HG03135 (cell line): ENCODE data around the gene AGXT.
A peak's percentile ranks its signal among the peaks of the same experiment; 100 is the strongest.

Experiments
- ATAC-seq: cut with Tn5 transposase; IDR thresholded peaks from one replicate; pipeline ENCODE4 v1.9.1; 2021; ENCODE audit warnings: mild to moderate bottlenecking, moderate library complexity; ENCODE audit not compliant: unreplicated experiment

AGXT gene

GRCh38 chr2:240868286-240869108 lies at the start of gene AGXT:
Gene AGXT, plus strand, starts transcription at chr2:240868824. Its CDS starts 42 bp downstream, at chr2:240868866.
- no peak for ATAC-seq

DNA sequence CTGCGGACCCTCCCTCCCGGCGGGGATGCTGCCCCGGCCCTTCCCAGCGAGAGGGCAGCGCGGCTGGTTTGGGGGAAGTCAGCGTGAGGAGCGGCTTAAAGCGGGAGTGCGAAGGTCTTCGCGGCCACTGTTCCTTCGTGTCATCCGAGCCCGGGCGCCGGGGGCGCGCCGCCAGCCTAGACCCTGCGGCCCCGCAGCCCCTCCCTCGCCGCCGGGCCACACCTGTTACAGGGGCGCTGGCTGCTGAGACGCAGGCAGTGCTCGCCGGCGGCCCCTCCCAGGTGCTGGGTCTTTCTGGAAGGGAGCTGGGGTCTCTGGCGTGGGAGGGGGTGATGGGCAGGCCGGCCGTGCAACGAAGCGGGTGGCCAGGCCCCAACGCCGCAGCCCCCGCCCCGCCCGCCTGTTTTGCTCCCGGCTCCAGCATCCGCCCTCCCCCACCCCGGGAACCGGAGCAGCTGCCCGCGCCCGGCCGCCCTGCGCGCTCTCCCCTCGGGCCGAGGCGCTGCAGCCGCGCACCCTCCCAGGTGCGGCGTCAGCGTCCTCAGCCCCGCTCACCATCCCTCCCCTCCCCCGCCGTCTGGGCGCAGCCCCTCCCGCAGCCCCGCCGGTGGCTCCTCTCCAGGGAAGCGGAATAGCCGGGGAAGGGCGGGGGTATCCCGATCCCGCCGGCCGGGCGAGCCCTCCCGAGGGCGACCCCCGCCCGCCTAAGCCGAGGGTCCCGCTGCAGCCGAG lies 49.3 kb upstream of the AGXT start:
- no peak for ATAC-seq

DNA sequence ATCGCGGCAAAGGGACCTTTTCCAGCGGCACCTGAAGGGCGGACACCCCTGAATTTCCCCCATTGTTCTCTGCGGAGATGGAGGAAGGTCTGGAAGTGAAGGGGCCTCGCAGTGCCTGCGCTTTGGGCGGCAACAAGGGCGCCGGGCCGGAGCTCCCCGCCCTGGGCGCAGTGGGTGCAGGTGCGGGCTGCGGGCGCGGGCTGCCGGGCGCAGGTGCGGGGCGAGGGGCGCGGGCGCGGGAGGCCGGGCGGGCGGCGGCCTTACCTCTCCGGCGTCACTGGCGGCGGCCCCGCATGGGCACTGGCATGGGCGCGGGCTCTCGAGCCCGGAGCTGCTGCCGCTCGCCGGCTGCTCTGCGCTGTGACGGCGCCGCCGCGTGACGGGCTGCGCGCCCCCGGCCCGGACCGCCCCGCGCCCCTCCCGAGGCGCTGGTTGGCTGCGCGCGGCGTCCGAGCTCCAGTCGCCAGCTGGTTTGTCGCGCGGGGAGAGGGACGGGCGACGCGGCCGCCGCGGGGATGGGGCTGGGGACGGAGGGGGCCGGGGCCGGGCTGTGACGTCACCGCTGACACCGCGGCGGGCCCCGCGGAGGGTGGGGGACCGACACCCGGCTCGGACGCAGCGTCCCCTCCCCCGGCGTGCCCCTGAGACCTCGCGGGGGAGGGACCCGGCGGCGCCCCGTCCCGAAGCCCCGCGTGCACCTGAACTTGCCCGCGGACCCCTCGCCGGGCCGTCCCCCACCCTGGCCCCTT lies 48.6 kb upstream of the AGXT start, which contains the start of gene KIF1A:
Gene KIF1A (minus strand): TSS at position 362 of the 749 bp plus-strand sequence. CDS start 22,467 bp downstream, outside the sequence.
- no peak for ATAC-seq

GRCh38 chr2:240820607-240821428 lies 47.8 kb upstream of the AGXT start:
- no peak for ATAC-seq

DNA sequence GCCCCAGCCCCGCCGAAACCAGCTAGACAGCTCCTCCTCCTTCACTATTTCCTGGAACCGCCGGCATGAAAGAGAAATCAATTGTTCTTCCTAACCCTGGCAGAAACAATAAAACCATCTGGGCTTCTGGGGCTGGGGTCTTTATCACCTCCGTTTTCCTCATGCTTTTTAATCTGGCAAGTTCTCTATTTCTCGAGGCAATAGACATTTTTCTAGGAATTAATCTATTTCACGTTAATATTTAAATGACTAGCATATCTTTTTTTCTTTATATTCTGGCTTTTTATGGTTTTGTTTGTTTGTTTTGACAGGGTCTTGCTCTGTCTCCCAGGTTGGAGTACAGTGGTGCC lies 47.2 kb upstream of the AGXT start:
- no peak for ATAC-seq

- ATAC-seq, result no peak
Measured at GRCh38 chr2:240822280-240822847, 46.3 kb upstream of the AGXT start.

DNA sequence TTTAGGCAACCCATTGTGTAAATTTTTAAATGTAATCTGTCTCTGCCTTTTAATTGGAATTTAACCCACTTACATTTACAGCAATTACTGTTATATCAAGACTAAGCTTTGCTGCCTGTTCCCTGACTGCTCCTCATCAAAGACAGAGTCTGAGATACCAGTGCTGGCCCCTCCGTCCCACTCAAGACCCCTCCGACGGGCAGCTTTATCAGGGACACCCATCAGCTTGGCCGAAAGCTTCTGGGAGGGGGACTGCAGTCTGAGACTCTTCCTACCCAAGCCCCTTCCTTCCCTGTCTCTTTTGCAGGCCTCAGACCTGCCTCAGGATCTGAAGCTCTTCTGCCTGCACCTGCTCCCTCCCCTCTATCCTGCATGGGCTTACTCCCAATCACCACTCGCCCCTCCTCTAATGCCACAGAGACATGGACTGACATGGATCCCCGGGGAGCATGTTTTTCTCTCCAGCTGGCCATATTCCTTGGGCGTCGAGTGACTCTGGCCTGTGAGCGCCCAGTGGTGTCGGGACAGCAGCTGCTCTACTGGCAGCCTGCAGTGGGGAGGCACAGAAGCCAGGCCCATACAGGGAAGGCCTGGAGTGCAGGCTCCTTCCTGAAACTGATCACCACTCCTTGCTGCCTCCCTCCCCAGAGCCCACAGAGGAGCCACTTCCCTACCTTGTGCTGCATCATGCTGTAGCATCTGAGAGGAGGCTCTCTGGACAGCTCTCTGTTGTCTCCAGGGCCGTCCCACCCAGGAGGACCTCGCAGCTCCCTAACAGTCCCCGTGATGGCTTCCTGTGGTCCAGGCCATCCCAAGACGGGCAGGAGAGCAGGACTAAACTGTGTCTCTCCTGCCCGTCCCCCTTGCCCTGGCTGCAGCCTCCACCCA lies 44.9 kb upstream of the AGXT start:
- ATAC-seq, result no peak

- ATAC-seq, result no peak
Measured at GRCh38 chr2:240825476-240825875, 43.1 kb upstream of the AGXT start.

DNA sequence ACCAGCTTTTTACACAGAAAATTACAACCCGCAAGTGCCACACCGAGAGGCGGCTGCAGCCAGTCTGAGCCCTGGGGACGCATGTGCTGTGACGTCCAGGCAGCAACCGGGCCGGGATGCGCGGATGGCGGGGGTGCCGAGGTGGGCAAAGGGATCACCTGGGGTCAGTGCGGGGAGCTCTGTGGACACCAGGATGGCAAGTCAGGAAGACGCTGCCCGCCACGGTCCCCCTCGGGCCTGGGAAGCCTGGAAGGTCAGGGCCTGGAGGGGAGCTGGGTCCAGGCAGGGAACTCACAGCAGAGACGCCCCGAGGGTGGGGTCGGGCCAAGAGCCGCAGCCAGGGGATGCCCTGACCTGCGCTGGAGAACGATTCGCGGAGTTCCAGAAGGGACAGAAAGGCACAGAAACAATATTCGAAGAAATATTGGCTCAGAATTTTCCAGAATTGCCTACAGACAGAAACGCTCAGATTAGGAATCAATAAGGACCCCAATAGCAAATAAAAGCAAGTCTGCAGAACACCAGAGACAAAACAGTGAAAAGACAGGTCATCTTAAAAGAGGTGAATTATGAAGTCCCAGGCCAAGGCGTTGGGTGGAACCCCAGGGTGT lies 36.9 kb upstream of the AGXT start:
- no peak for ATAC-seq

DNA sequence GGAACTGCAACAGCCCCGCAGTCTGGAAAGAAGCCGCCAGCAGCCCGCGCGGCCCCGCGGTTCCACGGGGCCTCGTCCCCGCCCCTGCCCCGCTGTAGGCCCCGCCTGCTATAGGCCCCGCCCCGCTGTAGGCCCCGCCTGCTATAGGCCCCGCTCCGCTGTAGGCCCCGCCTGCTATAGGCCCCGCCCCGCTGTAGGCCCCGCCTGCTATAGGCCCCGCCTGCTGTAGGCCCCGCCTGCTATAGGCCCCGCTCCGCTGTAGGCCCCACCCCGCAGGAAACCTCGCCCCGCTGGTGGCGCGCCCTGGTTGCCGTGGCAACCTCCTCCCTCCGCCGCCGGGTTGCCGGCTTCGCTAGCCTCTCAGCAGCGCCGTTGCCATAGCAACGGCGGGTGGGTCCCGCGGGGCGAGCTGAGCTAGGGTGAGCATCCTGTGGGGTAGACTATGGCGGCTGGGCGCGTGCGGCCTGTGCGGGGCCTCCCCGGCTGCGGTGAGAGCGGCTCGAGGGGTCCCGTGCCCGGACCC lies 36.4 kb upstream of the AGXT start:
- peak; percentile 92 for ATAC-seq

- no peak for ATAC-seq
Measured at GRCh38 chr2:240832921-240833494, 35.6 kb upstream of the AGXT start.

- ATAC-seq, result no peak
Measured at GRCh38 chr2:240833724-240834285, 34.8 kb upstream of the AGXT start.

GRCh38 chr2:240834377-240834975 lies 34.1 kb upstream of the AGXT start:
- ATAC-seq, result no peak

DNA sequence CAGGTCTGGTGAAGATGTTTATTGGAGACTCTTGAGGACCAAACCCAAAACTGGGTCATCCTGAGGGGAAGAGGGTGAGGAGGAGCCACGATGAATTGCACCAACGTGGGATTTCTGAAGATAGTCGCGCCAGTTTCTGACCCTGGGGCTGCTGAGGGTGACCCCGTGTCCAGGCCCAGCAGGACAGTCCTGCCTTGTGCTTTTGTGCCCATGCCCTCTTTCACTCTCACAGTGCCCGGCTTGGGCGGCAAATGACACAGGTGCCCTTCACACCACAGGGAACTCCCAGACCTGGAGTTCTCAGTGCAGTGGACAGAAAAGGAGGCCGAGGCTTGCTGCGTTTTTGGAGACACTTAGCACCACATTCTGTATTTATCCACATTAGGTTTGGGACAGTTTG lies 33.1 kb upstream of the AGXT start:
- ATAC-seq, result no peak

- no peak for ATAC-seq
Measured at GRCh38 chr2:240836781-240837467, 31.7 kb upstream of the AGXT start.

DNA sequence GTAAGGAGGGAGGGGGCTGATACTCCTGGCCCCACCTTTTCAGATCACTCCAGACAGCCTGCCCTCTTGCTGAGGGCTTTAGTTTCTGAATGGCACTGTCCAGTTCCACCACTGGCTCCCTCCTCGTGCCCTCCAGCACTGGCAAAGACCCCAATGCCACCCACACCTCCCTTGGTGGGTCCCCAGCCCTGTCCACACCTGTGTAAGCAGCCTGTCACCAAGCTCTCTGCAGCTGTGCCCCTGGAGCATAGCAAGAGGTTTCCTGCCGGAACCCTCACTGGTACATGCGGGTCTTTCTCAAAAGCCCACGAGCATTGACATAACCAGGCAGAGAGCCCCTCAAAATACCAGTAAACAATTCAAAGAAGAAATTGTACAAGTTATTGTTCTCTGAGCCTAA lies 31.0 kb upstream of the AGXT start:
- no peak for ATAC-seq
